NK-92 (cell line): ENCODE measurements around the gene CDH13.

Experiments used
- DNase-seq: peaks from one replicate; lab custom pipeline; 2025; ENCODE audit not compliant: unreplicated experiment; lab: John Stamatoyannopoulos, UW

Gene CDH13

GRCh38 chr16:83840060-83840617 lies 1213.4 kb downstream of the CDH13 start:
- no peak for DNase-seq

- no peak for DNase-seq
Observed at GRCh38 chr16:83842291-83842690, 1215.5 kb downstream of the CDH13 start.

- DNase-seq = no peak
Observed at GRCh38 chr16:83842756-83843507, 1216.2 kb downstream of the CDH13 start.

GRCh38 chr16:83843657-83844056 lies 1216.9 kb downstream of the CDH13 start:
- DNase-seq = no peak

GRCh38 chr16:83845263-83845662 lies 1218.5 kb downstream of the CDH13 start:
- no peak for DNase-seq

GRCh38 chr16:83847371-83848225 lies 1220.8 kb downstream of the CDH13 start:
- DNase-seq = no peak

- no peak for DNase-seq
Observed at GRCh38 chr16:83849421-83849820, 1222.7 kb downstream of the CDH13 start.
